HG02885 (cell line): Measurements from ENCODE around the gene TBPL1.
"Not testable (repeated sequence)": the region's sequence is repeated elsewhere in the genome, so short reads cannot be mapped to it uniquely, and the experiment has no call there.

Experiments used
- ATAC-seq: cut with Tn5 transposase; IDR thresholded peaks from one replicate; pipeline ENCODE4 v1.9.1; 2021; ENCODE audit warnings: mild to moderate bottlenecking; ENCODE audit not compliant: unreplicated experiment, poor library complexity

The TBPL1 gene

DNA sequence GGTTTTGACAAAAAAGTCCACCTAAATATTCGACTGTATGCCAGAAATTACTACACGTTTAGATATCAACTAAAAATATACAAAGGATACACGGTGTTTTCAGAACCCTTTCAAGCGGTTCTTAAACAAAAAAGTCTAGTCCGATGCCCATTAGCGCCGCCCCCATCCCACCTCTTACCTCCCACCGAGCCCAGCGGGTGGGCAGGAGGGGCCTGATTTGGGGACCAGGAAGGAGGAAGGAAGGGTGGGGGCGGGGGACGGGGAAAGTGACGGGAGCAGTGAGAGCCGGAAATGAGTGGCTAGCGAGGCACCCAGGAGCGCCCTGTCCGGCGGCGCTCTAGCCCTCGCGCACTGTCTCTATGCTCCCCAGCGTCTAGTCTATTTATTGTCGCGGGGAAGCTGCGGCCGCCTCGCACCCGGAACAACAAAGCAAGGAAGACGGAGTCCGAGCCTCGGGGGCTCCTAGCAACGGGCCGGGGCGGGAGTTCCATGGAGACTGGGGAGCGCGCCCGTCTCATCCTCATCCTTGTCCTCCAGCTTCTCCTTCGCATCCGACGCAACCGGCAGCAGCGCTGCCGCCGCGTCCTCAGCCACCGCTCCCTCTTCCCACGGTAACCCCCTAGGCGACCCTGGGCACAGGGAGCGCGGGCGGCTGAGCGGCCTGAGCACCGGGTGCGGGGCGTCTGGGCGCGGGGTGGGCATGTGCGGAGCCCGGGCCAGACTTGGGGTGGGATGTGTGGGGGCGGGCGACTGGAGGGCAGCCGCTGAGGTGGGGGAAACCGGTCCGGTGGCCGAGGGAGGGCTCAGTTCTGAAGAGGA lies at the start of gene TBPL1:
Gene TBPL1, plus strand, starts transcription at position 410 of the 819 bp plus-strand sequence. CDS start 26,902 bp downstream, outside the sequence.
- peak; percentile 90 for ATAC-seq

GRCh38 chr6:133903855-133904254 lies 49.2 kb upstream of the TBPL1 start:
- ATAC-seq = no peak

DNA sequence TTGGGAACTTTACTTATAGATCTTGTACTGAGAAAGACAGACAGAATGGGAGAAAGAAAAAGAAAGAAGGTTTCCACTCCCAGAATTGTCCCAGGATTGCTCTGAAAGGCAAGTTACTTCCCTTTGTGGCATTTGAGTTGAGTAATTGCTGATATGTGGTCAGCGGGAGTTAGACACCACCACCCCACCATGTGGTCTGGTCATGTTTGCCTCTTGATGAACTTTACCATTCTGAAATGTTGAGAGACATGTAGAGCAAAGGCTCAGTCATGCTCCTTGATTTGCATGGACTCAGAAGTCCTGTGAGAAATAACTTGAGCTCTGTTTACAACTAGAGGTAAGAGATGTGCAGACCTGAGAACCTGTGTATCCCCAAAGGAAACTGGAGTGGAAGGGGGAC lies 47.0 kb upstream of the TBPL1 start:
- no peak for ATAC-seq

DNA sequence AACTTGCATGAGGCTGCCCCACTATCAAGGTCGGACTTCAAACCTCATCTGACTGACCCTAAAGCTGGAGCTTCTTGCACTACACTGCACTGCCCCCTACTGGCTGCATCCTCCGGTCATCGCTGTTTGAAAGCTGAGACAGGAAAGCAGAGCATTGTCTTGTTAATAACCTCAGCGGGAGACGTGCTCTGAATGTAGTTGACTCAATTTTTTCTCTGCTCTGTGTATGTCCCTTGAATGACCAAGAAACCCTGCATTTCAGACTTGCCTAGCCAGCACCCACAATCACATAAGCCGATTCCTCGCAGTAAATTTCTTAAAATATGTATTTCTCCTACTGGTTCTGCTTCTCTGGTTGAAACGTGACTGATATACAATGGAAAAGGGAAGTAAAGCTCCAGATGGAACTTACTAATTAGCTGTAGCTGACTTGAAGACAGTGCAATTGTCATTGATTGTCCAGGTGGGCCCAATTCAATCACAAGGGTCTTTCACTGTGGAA lies 36.3 kb upstream of the TBPL1 start:
- peak; percentile 77 for ATAC-seq

DNA sequence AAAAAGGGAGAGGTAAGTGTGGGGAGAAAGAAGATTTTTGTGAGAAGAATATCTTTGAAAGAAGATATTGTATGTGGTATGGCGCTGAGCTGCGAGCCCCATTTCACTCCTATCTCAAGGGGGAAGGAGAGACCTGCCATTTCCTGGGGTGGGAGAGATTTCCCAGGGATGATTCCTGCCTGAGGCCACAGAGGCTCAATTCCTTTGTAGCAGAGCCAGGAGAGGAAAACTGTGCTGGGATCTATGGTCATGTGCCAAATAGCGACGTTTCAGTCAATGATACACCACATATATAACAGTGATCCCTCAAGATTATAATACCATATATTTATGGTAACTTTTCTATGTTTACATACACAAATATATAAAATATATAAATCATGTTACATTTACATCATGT lies 35.2 kb upstream of the TBPL1 start:
- ATAC-seq = no peak

DNA sequence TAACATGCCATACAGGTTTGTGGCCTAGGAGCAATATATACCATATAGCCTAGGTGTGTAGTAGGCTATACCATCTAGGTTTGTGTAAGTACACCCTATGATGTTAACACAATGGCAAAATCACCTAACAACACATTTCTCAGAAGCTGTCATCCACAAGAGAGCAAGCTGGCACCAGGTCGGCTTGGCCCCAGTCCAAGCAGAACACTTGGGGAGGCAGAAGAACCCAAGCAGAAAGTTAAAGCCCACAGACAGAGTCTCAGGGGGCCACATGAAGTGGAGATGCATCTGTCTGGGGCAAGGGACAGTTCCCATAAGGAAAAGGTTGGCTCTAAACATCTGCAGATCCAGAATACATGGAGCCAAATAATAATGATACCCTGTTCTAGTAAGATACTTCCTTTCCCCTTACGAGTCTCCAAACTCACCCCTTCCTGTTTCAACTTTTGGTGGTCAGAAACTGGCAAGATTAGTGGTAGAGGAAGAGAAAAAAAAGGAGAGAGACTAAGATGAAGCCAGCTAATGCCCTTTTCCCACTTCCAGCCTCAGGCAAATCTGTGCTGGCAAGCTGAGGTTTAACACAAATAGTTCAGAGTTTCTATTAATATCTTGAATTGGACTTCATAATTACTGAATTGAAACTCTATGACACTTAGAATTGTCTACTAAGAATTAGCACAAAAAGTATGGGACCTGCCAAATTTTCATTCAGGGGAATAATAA lies 34.7 kb upstream of the TBPL1 start:
- ATAC-seq = no peak

DNA sequence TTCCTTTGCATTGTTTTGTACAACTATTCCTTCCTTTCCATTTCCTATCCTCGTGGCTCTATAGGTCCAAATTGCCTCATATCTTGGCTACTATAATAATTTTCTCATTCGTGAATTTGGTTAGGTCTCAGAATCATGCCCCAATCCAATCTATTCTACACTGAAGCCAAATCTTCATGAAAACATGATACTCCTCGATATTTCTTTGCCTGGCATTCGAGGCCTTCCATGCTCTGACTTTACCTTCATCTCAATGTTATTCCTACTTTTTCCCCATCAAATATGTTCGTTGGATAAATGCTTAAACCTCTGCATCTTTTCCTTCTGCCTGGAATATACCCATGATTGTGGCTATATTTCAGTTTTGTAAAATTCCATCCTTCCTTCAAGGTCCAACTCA lies 33.7 kb upstream of the TBPL1 start:
- ATAC-seq = no peak

- no peak for ATAC-seq
Observed at GRCh38 chr6:133921249-133921859, 31.7 kb upstream of the TBPL1 start.

DNA sequence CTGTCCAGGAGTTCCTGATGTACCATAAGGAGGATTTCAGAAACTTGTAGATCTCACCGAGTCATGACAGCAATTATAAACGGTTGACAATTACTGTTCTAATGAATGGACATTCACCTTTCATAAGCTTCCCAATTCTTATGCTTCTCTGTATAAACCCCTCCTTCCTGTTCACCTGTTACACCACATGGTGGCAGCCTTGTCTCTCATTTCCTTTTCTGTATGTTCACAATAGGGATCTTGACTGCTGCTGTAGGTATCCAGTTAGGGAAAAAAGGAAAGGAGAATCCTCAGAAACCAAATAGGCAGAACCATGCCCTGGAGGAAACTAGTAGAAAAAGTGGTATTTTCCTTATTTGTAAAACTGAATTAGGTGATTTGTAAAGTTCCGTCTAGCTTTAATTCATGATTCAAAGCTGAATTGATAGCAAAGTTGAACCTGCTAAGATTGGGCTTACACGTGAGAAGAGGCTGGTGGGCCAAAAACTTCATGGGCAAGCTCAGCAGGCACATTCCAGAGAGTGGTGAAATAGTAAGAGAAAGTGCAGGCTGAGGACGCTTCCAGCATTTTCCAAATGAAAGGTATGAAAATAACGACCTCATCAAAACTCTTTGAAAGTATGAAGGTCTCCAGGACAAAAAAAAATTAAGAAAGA lies 29.0 kb upstream of the TBPL1 start:
- peak; percentile 78 for ATAC-seq

GRCh38 chr6:133931221-133931620 lies 21.8 kb upstream of the TBPL1 start:
- ATAC-seq = not testable (repeated sequence)

DNA sequence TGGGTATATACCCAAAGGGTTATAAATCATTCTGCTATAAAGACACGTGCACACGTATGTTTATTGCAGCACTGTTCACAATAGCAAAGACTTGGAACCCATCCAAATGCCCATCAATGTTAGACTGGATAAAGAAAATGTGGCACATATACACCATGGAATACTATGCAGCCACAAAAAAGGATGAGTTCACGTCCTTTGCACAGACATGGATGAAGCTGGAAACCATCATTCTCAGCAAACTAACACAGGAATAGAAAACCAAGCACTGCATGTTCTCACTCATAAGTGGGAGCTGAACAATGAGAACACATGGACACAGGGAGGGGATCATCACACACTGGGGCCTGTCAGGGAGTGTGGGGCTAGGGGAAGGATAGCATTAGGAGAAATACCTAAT lies 16.7 kb upstream of the TBPL1 start:
- ATAC-seq = not testable (repeated sequence)

- no peak for ATAC-seq
Observed at GRCh38 chr6:133937909-133938308, 15.1 kb upstream of the TBPL1 start.

DNA sequence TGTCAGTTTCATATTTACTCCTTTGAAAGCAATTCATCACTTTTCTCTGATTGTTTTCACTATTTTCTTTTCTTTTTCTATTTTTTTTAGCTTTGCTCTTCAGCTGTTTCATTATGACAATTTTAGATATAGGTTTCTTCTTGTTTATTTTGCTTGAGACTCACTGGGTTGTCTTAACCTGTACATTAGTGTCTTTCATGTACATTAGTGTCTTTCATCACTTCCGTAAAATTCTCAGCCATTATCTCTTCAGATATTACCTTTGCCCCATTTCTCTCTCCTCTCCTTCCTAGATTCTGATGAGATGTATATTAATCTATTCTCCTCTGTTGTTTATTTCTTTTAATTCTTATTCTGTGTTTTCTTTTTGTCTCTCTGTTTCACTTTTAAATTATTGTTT lies 14.5 kb upstream of the TBPL1 start:
- no peak for ATAC-seq

GRCh38 chr6:133939778-133940667 lies 13.0 kb upstream of the TBPL1 start:
- no peak for ATAC-seq

GRCh38 chr6:133945158-133945557 lies 7.9 kb upstream of the TBPL1 start:
- no peak for ATAC-seq

- no peak for ATAC-seq
Observed at GRCh38 chr6:133947302-133947900, 5.6 kb upstream of the TBPL1 start.

DNA sequence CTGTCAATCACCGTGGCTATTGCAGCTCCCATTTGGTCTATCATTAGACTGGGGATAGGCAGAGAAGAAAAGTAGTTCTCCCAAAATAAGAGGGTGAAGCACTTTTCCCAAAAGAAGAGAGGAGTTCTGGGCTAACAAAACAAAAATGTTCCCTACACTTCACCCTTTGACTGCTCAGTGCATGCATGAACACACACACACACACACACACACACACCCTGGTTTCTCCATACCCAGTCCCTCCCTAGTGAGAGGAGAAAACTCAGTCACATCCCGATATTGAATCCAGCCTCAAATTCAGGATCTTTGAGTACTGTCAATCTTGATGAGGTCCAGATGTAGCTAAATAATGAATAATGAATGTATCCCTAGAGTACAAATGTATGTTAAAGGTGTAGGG lies 4.6 kb upstream of the TBPL1 start:
- ATAC-seq = no peak

DNA sequence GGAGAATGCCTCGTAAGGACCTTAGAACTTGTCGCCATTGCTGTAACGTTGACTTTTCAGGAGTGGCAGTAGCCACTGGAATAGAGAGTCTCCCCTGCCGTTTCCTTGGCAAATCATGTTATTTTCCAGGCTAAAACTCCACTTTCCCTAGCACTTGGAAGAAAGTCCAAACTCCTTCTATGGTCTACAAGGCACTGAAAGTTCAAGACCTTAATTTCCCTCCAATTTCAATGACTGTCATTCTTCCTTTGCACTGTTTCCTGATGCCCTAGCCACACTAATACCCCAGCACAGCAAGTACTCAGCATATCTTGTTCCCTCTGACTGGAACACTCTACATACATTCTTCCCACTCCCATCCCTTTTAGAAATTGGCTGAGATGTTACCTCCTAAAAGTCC lies 1.8 kb upstream of the TBPL1 start:
- no peak for ATAC-seq
